Vagina (tissue), 2 donors: ENCODE measurements around the gene AIG1. TPM values are rescaled to one million over a fixed set of nuclear protein-coding genes. Genes with fewer than 3 reads are reported as not detected.

Experiments used
- DNase-seq, 2 donors: peaks; one replicate each; pipeline ENCODE4 v3.0.0-alpha.2; 2017; ENCODE audit errors: extremely low spot score in 2 of 2
- H3K27ac ChIP-seq: fragments of 200-600 bp; sonication (generic); one replicate; pipeline ENCODE4 v1.5.1; 2019
- H3K27me3 ChIP-seq: fragments of 200-600 bp; sonication (generic); one replicate; pipeline ENCODE4 v1.5.1; 2019
- H3K36me3 ChIP-seq, 2 donors: fragments of 200-600 bp; sonication (generic); one replicate each; pipeline ENCODE4 v1.5.1; 2017 to 2019
- H3K4me1 ChIP-seq: fragments of 200-600 bp; sonication (generic); one replicate; pipeline ENCODE4 v1.5.1; 2019
- H3K4me3 ChIP-seq, 2 donors: fragments of 200-600 bp; sonication (generic); 1 replicate in 1 of 2; 2 replicates in 1 of 2; pipeline ENCODE4 v1.5.1; 2016 to 2019
- H3K9me3 ChIP-seq: fragments of 200-600 bp; sonication (generic); one replicate; pipeline ENCODE4 v1.5.1; 2019
- POLR2A ChIP-seq, 2 donors: fragments of 450-650 bp; IDR thresholded peaks; one replicate each; pipeline ENCODE4 v1.6.1; 2017; ENCODE audit warnings: antibody characterized with exemption in 2 of 2, mild to moderate bottlenecking in 2 of 2, moderate library complexity in 2 of 2
- POLR2AphosphoS5 ChIP-seq, 2 donors: sonication (generic); formaldehyde crosslinking; IDR thresholded peaks; one replicate each; pipeline ENCODE4 v1.9.0; 2017; ENCODE audit warnings: antibody characterized with exemption in 2 of 2, mild to moderate bottlenecking in 2 of 2, low read depth in 1 of 2; ENCODE audit not compliant: insufficient read depth in 1 of 2
- intact Hi-C: fragments of 100-400 bp; cut with DNase I; formaldehyde crosslinking; loops from one replicate; pipeline ENCODE4 v1.15.1; 2023
- total RNA-seq: library from RNA; depleted of rRNA; stranded (reverse); fragments of >200 nt; gene quantifications from one replicate; pipeline ENCODE4 v1.2.3, GENCODE V29; 2016
- TF ChIP-seq, protein P1 (sequence below), 3 experiments: fragments of 450-650 bp in 2 of 3; fragments of 200-600 bp in 1 of 3; sonication (generic) in 1 of 3; IDR thresholded peaks; one replicate each; pipeline ENCODE4 v1.5.1; 2017 to 2019; ENCODE audit warnings: antibody characterized with exemption in 3 of 3, mild to moderate bottlenecking in 2 of 3, moderate library complexity in 2 of 3

Gene AIG1
- total RNA-seq, 1 donor from 2014 or later, result 22.3 TPM

DNA sequence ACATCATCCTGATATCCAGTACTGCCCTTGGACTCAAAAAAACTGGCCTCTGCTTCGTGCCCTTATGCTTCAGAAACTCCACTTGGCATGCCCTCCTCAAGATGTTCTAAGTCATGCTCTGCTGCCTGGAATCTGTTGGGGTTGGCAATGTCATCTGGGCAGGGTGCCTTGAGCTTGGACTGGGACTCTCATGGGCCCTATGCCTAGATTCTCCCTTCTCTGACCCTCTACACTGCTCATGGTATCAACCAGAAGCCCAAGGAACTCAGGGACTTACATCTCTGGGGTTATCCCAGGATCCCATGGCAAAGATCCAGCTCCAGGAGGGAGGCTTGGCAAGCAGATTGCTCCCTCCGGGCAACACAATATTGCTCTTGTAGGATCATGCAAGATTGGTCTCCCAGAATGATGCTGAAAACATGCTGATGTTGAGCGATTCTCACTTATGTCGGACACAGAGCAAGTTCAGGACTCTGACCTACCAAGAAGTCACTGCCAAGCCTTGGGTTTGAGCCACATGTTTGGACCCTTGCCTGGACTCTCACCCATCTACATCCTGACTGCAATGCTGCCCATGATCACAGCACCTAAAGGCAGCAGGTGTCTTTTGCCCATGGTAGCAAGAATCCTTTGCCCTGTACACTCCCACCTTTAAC lies 301.0 kb downstream of the AIG1 start:
- no peaks in the 10 kb centered on the region for H3K27me3 ChIP-seq
- H3K4me3 ChIP-seq, result no peak overlapping the region
- no peaks in the 10 kb centered on the region for H3K9me3 ChIP-seq
- no peak for DNase-seq
- H3K27ac ChIP-seq, result no peak overlapping the region
- TF ChIP-seq, protein P1, sequence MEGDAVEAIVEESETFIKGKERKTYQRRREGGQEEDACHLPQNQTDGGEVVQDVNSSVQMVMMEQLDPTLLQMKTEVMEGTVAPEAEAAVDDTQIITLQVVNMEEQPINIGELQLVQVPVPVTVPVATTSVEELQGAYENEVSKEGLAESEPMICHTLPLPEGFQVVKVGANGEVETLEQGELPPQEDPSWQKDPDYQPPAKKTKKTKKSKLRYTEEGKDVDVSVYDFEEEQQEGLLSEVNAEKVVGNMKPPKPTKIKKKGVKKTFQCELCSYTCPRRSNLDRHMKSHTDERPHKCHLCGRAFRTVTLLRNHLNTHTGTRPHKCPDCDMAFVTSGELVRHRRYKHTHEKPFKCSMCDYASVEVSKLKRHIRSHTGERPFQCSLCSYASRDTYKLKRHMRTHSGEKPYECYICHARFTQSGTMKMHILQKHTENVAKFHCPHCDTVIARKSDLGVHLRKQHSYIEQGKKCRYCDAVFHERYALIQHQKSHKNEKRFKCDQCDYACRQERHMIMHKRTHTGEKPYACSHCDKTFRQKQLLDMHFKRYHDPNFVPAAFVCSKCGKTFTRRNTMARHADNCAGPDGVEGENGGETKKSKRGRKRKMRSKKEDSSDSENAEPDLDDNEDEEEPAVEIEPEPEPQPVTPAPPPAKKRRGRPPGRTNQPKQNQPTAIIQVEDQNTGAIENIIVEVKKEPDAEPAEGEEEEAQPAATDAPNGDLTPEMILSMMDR (IDR thresholded peaks at IDR 0.05), result no peak
- TF ChIP-seq POLR2A (IDR thresholded peaks at IDR 0.05) (no peak), POLR2AphosphoS5 (IDR thresholded peaks at IDR 0.05; ENCODE audit: insufficient read depth in 1 of 2, low read depth in 1 of 2) (no peak)
- no peaks in the 10 kb centered on the region for H3K4me1 ChIP-seq
- intact Hi-C loops, result no loop called here
- H3K36me3 ChIP-seq, result no peaks in the 10 kb centered on the region

DNA sequence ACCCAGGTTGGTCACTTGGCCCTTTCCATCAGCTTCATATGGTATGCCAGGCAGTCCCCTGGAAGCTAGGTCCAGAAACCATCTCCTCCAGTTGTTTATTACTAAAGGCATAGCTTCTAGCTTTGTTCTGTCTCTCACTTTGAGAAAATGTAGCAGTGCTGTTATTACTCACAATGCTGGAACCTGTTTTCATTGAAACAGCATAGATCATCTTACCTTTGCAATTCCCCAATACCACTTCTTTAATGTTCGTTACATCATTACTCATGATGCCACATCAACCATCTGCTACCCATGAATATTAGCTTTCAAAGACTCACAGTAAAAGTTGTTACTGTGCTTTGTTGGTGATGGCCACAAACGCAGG lies 301.5 kb downstream of the AIG1 start:
- no peak for DNase-seq
- Histone ChIP-seq H3K36me3 (no peaks in the 10 kb centered on the region), H3K27me3 (no peaks in the 10 kb centered on the region), H3K4me3 (no peak overlapping the region), H3K9me3 (no peaks in the 10 kb centered on the region), H3K27ac (no peak overlapping the region), H3K4me1 (no peaks in the 10 kb centered on the region)
- intact Hi-C loops, result no loop called here
- TF ChIP-seq POLR2AphosphoS5 (IDR thresholded peaks at IDR 0.05; ENCODE audit: insufficient read depth in 1 of 2, low read depth in 1 of 2) (no peak), POLR2A (IDR thresholded peaks at IDR 0.05) (no peak)
- TF ChIP-seq, protein P1 (IDR thresholded peaks at IDR 0.05), result no peak

DNA sequence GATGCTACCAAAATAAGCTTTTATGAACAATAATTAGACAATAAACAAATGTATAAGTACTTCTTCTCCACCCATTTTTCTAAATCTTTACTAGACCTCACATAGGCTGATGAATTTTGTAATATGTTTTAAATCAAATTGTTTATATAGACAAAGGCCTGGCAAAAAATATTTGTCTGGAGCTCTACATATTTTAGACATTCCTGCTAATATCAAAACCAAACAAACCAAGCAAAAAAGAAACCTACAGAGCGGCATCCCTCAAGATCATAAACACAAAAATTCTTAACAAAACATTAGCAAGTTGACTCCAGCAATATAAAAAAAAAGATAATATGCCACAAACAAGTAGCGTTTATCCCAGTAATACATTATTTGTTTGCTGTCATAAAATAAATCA lies 302.6 kb downstream of the AIG1 start:
- TF ChIP-seq POLR2A (IDR thresholded peaks at IDR 0.05) (no peak), POLR2AphosphoS5 (IDR thresholded peaks at IDR 0.05; ENCODE audit: insufficient read depth in 1 of 2, low read depth in 1 of 2) (no peak)
- TF ChIP-seq, protein P1 (IDR thresholded peaks at IDR 0.05), result no peak
- H3K27me3 ChIP-seq, result no peaks in the 10 kb centered on the region
- H3K4me1 ChIP-seq, result no peaks in the 10 kb centered on the region
- no peaks in the 10 kb centered on the region for H3K9me3 ChIP-seq
- H3K27ac ChIP-seq, result no peak overlapping the region
- intact Hi-C loops, result no loop called here
- H3K4me3 ChIP-seq, result no peak overlapping the region
- DNase-seq, result no peak
- H3K36me3 ChIP-seq, result no peaks in the 10 kb centered on the region

DNA sequence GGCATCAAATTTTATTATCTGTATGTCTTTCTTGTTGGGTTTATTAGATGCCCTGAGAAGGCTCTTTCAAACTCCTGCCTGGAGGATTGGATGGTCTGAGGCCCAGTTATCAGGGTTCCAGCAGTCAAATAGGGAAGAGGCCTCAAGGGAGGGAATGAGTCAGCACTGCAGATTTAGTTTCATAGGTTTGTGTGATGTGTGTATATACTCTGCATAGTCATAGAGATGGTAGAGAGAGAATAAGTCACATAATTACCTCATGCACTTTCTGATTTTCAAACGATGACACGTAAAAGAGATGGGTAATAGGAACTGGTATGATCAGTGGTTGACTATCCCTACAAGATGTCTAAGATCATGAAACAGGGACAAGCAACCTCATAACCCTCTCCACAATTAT lies 307.7 kb downstream of the AIG1 start:
- Histone ChIP-seq H3K27ac (no peak overlapping the region), H3K4me1 (no peaks in the 10 kb centered on the region), H3K9me3 (no peaks in the 10 kb centered on the region), H3K27me3 (no peaks in the 10 kb centered on the region), H3K4me3 (no peak overlapping the region), H3K36me3 (no peaks in the 10 kb centered on the region)
- DNase-seq, result no peak
- no peak for TF ChIP-seq POLR2A (IDR thresholded peaks at IDR 0.05)
- TF ChIP-seq POLR2AphosphoS5 (IDR thresholded peaks at IDR 0.05; ENCODE audit: insufficient read depth in 1 of 2, low read depth in 1 of 2), result no peak
- TF ChIP-seq, protein P1 (IDR thresholded peaks at IDR 0.05), result no peak
- intact Hi-C loops, result no loop called here

DNA sequence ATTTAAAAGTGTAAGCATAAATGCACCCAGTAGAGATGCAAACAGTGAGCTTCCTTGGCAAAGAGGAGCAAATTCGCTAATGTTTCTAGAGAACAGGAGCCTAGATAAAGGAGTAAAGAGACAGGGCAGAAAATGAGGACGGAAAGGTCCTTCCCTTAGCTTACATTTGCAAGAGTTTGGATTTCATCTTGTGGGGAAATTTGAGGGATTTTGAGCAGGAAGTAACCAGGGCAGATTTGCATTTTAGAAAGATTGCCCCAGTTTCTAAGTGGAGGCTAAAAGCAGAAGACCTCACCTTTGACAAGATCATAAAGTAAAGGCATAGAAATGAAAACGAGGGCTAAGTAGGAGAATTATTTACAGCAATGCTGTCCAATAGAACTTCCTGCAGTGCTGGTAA lies 309.3 kb downstream of the AIG1 start:
- no peaks in the 10 kb centered on the region for H3K9me3 ChIP-seq
- no peak overlapping the region for H3K27ac ChIP-seq
- intact Hi-C loops, result no loop called here
- H3K27me3 ChIP-seq, result no peaks in the 10 kb centered on the region
- H3K4me1 ChIP-seq, result no peaks in the 10 kb centered on the region
- H3K4me3 ChIP-seq, result no peak overlapping the region
- no peak for TF ChIP-seq POLR2AphosphoS5 (IDR thresholded peaks at IDR 0.05; ENCODE audit: insufficient read depth in 1 of 2, low read depth in 1 of 2)
- no peak for TF ChIP-seq POLR2A (IDR thresholded peaks at IDR 0.05)
- TF ChIP-seq, protein P1 (IDR thresholded peaks at IDR 0.05), result no peak
- H3K36me3 ChIP-seq, result no peaks in the 10 kb centered on the region
- no peak for DNase-seq
